ENCODE results near the gene GGACT.

DNA sequence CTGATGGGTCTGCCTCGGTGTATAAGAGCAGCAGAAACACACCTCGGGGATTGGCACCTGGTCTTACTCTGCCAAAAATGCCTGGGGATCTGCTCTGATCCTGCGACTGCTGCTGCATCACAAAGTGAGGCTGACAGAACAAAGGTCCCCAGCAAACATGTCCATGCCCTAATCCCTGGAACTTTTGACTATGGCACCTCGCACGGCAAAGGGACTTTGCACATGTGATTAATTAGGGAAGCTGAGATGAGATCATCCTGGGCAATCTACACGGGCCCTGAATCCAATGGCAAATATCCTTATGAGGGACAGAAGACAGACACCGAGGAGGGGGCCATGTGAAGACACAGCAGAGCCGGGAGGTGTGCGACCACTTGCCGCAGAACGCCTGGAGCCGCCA, 8.5 kb downstream of the GGACT start:
- no peak for TF ChIP-seq CTCF (IDR thresholded peaks at IDR 0.05; ENCODE audit: low read length)
- TF ChIP-seq EZH2 (optimal IDR thresholded peaks at IDR 0.05; ENCODE audit: low read depth, low read length) = no peak

Data from MM.1S (cell line).